Bronchial epithelial cell (primary cell): ENCODE results near the gene GZMM. TPM values are rescaled to one million over a fixed set of nuclear protein-coding genes. Genes with fewer than 3 reads are reported as not detected.

Experiments used
- DNase-seq: peaks from one replicate; pipeline ENCODE4 v3.0.0-alpha.2; 2010; ENCODE audit warnings: low read depth
- FAIRE-seq: peaks from 2 replicates; lab custom pipeline; 2011; peaks lifted over from hg19 to GRCh38; lab: Jason Lieb, UNC
- H3K27me3 ChIP-seq: 2 replicates; pipeline ENCODE4 v1.5.1; 2011; ENCODE audit warnings: low read length; ENCODE audit not compliant: control insufficient read depth, insufficient read depth
- H3K36me3 ChIP-seq: 2 replicates; pipeline ENCODE4 v1.5.1; 2011; ENCODE audit warnings: low read length; ENCODE audit not compliant: control insufficient read depth, insufficient read depth
- H3K4me3 ChIP-seq: 2 replicates; pipeline ENCODE4 v1.5.1; 2011; ENCODE audit warnings: mild to moderate bottlenecking, low read depth, low read length, control low read depth
- CTCF ChIP-seq: IDR thresholded peaks from 2 replicates; pipeline ENCODE4 v1.5.1; 2011; ENCODE audit warnings: mild to moderate bottlenecking, moderate library complexity, low read length, control low read depth, inconsistent platforms; ENCODE audit not compliant: insufficient read depth, severe bottlenecking
- total RNA-seq: library from RNA; depleted of rRNA; stranded (reverse); fragments of >200 nt; gene quantifications from 2 replicates; pipeline ENCODE4 v1.2.1, GENCODE V29; 2014

Gene GZMM
- total RNA-seq: not detected in 2 replicates

GRCh38 chr19:543910-544608 lies at the start of gene GZMM:
TSS of gene GZMM (plus strand) at chr19:544053. CDS start at chr19:544072, 19 bp downstream.
- TF ChIP-seq CTCF: no peak
- no peaks in the 10 kb centered on the region for H3K27me3 ChIP-seq

GRCh38 chr19:494171-495080 lies 49.4 kb upstream of the GZMM start:
- Histone ChIP-seq H3K27me3 (peaks cover 8% of the 10 kb centered on the region), H3K36me3 (no peaks in the 10 kb centered on the region), H3K4me3 (no peak overlapping the region)
- FAIRE-seq: no peak
- no peak for TF ChIP-seq CTCF
- DNase-seq: no peak

More at GRCh38 chr19:543910-544608, at the start of gene GZMM:
- DNase-seq: no peak
- peaks cover 7% of the 10 kb centered on the region for H3K36me3 ChIP-seq
- FAIRE-seq: no peak
- no peak within 1 kb of the TSS for H3K4me3 ChIP-seq

GRCh38 chr19:495081-495401 lies 48.8 kb upstream of the GZMM start:
- no peak for TF ChIP-seq CTCF
- FAIRE-seq: no peak
- no peak overlapping the region for H3K4me3 ChIP-seq
- peaks cover 8% of the 10 kb centered on the region for H3K27me3 ChIP-seq
- H3K36me3 ChIP-seq: no peaks in the 10 kb centered on the region
- DNase-seq: no peak

- peak; percentile 66 for TF ChIP-seq CTCF
- Histone ChIP-seq H3K4me3 (no peak overlapping the region), H3K36me3 (no peaks in the 10 kb centered on the region), H3K27me3 (peaks cover 8% of the 10 kb centered on the region)
- DNase-seq (no peak), FAIRE-seq (no peak)
These were observed 48.3 kb upstream of the GZMM start for GRCh38 chr19:495402-496111.

DNA sequence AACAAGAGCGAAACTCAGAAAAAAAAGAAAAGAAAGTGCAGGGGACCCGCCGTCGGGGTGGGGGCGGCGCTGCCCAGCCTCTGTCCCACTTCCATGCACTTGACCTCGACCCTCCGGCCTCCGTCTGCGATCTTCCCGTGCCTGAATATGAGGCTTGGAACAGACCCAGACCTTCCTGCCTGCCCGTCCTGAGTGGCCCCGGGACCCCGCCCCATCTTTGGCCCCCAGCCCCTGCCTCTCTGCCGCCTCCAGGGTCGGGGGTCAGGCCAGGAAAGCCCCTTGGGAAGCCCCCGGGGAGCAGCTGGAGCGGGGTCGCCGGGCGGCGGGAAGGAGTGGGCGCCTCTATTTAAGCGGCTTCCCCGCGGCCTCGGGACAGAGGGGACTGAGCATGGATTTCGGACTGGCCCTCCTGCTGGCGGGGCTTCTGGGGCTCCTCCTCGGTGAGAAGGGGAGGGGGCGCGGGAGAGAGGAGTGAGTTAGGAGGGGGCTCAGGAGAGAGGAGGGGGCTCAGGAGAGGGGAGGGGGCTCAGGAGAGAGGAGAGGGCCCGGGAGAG lies 47.7 kb upstream of the GZMM start, which contains the start of gene MADCAM1:
MADCAM1 (plus strand) TSS at position 375 of the 554 bp plus-strand sequence; CDS start at position 389, 14 bp downstream.
- peaks cover 8% of the 10 kb centered on the region for H3K27me3 ChIP-seq
- no peak for DNase-seq
- no peak for TF ChIP-seq CTCF
- no peak within 1 kb of the TSS for H3K4me3 ChIP-seq
- no peak for FAIRE-seq
- H3K36me3 ChIP-seq: no peaks in the 10 kb centered on the region
